Measurements from ENCODE around the gene ABR.

ABR gene

GRCh38 chr17:1038459-1039122, 141.2 kb downstream of the ABR start:
- in situ Hi-C loops (cut with MboI; ENCODE audit: low pct_unique_long_range_greater_than_20kb, low sequenced_read_pairs, unreplicated experiment): no loop called here
- no peak for DNase-seq (ENCODE audit: low spot score)
- no peak for TF ChIP-seq CTCF (IDR thresholded peaks at IDR 0.05; ENCODE audit: extremely low read depth, insufficient read depth, missing control alignments)

GRCh38 chr17:1037238-1037879, 142.4 kb downstream of the ABR start:
- TF ChIP-seq CTCF (IDR thresholded peaks at IDR 0.05; ENCODE audit: extremely low read depth, insufficient read depth, missing control alignments): no peak
- in situ Hi-C loops (cut with MboI; ENCODE audit: low pct_unique_long_range_greater_than_20kb, low sequenced_read_pairs, unreplicated experiment): no loop called here

GRCh38 chr17:1036845-1037237, 142.9 kb downstream of the ABR start:
- in situ Hi-C loops (cut with MboI; ENCODE audit: low pct_unique_long_range_greater_than_20kb, low sequenced_read_pairs, unreplicated experiment): no loop called here
- no peak for TF ChIP-seq CTCF (IDR thresholded peaks at IDR 0.05; ENCODE audit: extremely low read depth, insufficient read depth, missing control alignments)
- no peak for DNase-seq (ENCODE audit: low spot score)

More at GRCh38 chr17:1037238-1037879, 142.4 kb downstream of the ABR start:
- DNase-seq (ENCODE audit: low spot score): no peak

GRCh38 chr17:1036171-1036844, 143.5 kb downstream of the ABR start:
- no peak for TF ChIP-seq CTCF (IDR thresholded peaks at IDR 0.05; ENCODE audit: extremely low read depth, insufficient read depth, missing control alignments)
- no peak for DNase-seq (ENCODE audit: low spot score)
- in situ Hi-C loops (cut with MboI; ENCODE audit: low pct_unique_long_range_greater_than_20kb, low sequenced_read_pairs, unreplicated experiment): no loop called here

- no peak for TF ChIP-seq CTCF (IDR thresholded peaks at IDR 0.05; ENCODE audit: extremely low read depth, insufficient read depth, missing control alignments)
- DNase-seq (ENCODE audit: low spot score): no peak
- in situ Hi-C loops (cut with MboI; ENCODE audit: low pct_unique_long_range_greater_than_20kb, low sequenced_read_pairs, unreplicated experiment): no loop called here
Observed at GRCh38 chr17:1035546-1036170, 144.1 kb downstream of the ABR start.

GRCh38 chr17:1034652-1035210, 145.1 kb downstream of the ABR start:
- DNase-seq (ENCODE audit: low spot score): no peak
- in situ Hi-C loops (cut with MboI; ENCODE audit: low pct_unique_long_range_greater_than_20kb, low sequenced_read_pairs, unreplicated experiment): no loop called here
- no peak for TF ChIP-seq CTCF (IDR thresholded peaks at IDR 0.05; ENCODE audit: extremely low read depth, insufficient read depth, missing control alignments)

Measured in GM13977 (cell line).